ENCODE results near the gene NLRP5. TPM values are rescaled to one million over a fixed set of nuclear protein-coding genes. Genes with fewer than 3 reads are reported as not detected.
A peak's percentile ranks its signal among the peaks of the same experiment; 100 is the strongest.

Gene NLRP5
- total RNA-seq (2014; rRNA removed; shearing (Covaris generic)) (not detected in 2 replicates), total RNA-seq (2022) (not detected in 2 replicates), Bru-seq, nascent RNA (not detected), BruChase-seq, experiment 1, labeled RNA remaining after a 6-hour chase (not detected), BruChase-seq, experiment 2, labeled RNA remaining after a 2-hour chase (not detected)
- long read RNA-seq = 0 reads

- Histone ChIP-seq H3K36me3 (ENCODE audit: insufficient read depth, low read length) (no peaks in the 10 kb centered on the region), H2AFZ (ENCODE audit: low read length) (no peak within 1 kb of the TSS), H3K4me2 (ENCODE audit: low read length) (no peak within 1 kb of the TSS), H3K9me2 (ENCODE audit: insufficient read depth, low read length) (no peaks in the 10 kb centered on the region), H3K27ac (ENCODE audit: low read depth, low read length, poor library complexity, severe bottlenecking) (no peak within 1 kb of the TSS), H3K4me3 (ENCODE audit: low read depth, low read length, poor library complexity, severe bottlenecking) (no peak within 1 kb of the TSS), H4K20me1 (ENCODE audit: insufficient read depth, low read length) (no peaks in the 10 kb centered on the region), H3K9me3 (ENCODE audit: low read length) (no peaks in the 10 kb centered on the region), H3K79me2 (ENCODE audit: insufficient read depth, low read depth, low read length) (no peaks in the 10 kb centered on the region), H3K4me1 (ENCODE audit: insufficient read depth, low read length, poor library complexity, severe bottlenecking) (no peaks in the 10 kb centered on the region)
- intact Hi-C loops (cut with micrococcal nuclease; ENCODE audit: unreplicated experiment) = no loop called here
- no TSS peak for BruUV-seq (replicated peaks)
- TF ChIP-seq CTCF (conservative IDR thresholded peaks at IDR 0.05; ENCODE audit: low read length) (no peak), EZH2phosphoT487 (IDR thresholded peaks at IDR 0.05; ENCODE audit: borderline replicate concordance, low read depth, low read length) (no peak)
- DNase-seq (ENCODE audit: low spot score) = peak; percentile 10
- ChIA-PET CTCF (ENCODE audit: unreplicated experiment) (no interaction called here), POLR2A (no interaction called here)
These were observed at the start of gene NLRP5 for GRCh38 chr19:55986487-55986886. NLRP5 (plus strand) TSS chr19:55986775.

GRCh38 chr19:55939206-55939605 is 47.4 kb upstream of the NLRP5 start:
- intact Hi-C loops (cut with micrococcal nuclease; ENCODE audit: unreplicated experiment) = no loop called here

More at GRCh38 chr19:55939206-55939605, 47.4 kb upstream of the NLRP5 start:
- peaks cover 11% of the 10 kb centered on the region for H3K4me1 ChIP-seq (ENCODE audit: insufficient read depth, low read length, poor library complexity, severe bottlenecking)
- ChIA-PET CTCF (ENCODE audit: unreplicated experiment) (no interaction called here), POLR2A (no interaction called here)
- TF ChIP-seq CTCF (conservative IDR thresholded peaks at IDR 0.05; ENCODE audit: low read length) (no peak), EZH2phosphoT487 (IDR thresholded peaks at IDR 0.05; ENCODE audit: borderline replicate concordance, low read depth, low read length) (no peak)
- H4K20me1 ChIP-seq (ENCODE audit: insufficient read depth, low read length) = no peaks in the 10 kb centered on the region
- no peaks in the 10 kb centered on the region for H3K9me3 ChIP-seq (ENCODE audit: low read length)
- no peak overlapping the region for H3K4me2 ChIP-seq (ENCODE audit: low read length)
- no peak overlapping the region for H2AFZ ChIP-seq (ENCODE audit: low read length)
- H3K4me3 ChIP-seq (ENCODE audit: low read depth, low read length, poor library complexity, severe bottlenecking) = no peak overlapping the region
- no peaks in the 10 kb centered on the region for H3K79me2 ChIP-seq (ENCODE audit: insufficient read depth, low read depth, low read length)
- BruUV-seq (replicated peaks) = no TSS peak
- no peak overlapping the region for H3K27ac ChIP-seq (ENCODE audit: low read depth, low read length, poor library complexity, severe bottlenecking)
- H3K9me2 ChIP-seq (ENCODE audit: insufficient read depth, low read length) = no peaks in the 10 kb centered on the region
- H3K36me3 ChIP-seq (ENCODE audit: insufficient read depth, low read length) = no peaks in the 10 kb centered on the region
- no peak for DNase-seq (ENCODE audit: low spot score)
